Left renal cortex interstitium (tissue), 4 donors: Measurements from ENCODE around the gene CEND1. TPM values are rescaled to one million over a fixed set of nuclear protein-coding genes. Genes with fewer than 3 reads are reported as not detected.
A peak's percentile ranks its signal among the peaks of the same experiment; 100 is the strongest.

Experiments used
- DNase-seq, 4 donors: peaks; one replicate each; pipeline ENCODE4 v3.0.0-alpha.2; 2013; ENCODE audit warnings: low read depth in 4 of 4, low spot score in 2 of 4, missing footprints in 1 of 4
- polyA plus RNA-seq, 4 donors: library from polyadenylated mRNA; unstranded; fragments of 120-200 nt; gene quantifications; one replicate each; pipeline ENCODE4 v1.2.1, GENCODE V29; 2013; ENCODE audit not compliant: insufficient read length in 4 of 4

Gene CEND1
- polyA plus RNA-seq, 4 donors = 0.28 to 1.3 (median 0.99) TPM

DNA sequence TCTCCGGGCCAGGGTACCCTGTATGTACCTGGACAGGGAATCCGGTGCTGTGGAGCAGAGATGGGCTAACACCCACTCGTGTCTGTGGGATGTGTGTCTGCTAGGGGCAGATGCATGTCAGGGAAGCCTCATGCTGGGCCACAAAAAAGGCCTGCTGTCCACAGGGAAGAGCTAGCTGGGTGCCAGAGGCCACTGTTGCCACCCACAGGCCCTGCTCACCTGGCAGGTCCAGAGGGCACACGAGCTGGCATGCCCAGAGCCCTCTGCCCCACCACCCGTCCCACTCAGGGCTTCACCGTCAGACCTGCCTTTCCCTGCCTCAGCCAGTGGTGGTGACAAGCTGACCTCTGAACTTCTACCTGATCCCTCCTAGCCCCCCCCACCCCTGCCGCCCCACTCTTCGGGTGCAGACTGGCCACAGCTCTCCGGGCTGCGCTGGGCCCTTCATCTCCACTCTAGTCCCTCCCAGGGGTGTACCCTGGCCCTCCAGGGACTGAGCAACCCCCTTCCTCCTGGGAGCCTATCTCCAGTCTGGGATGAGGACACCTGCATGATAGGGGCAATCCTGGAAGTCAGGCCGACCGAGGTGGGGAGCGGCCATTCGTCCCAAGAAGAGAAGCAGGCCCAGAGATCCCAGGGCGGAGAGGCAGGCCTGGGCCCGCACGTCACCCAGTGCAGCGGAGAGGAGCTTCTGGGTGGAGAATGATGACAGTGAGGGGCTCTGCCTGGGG is 6.8 kb upstream of the CEND1 start:
- no peak for DNase-seq

DNA sequence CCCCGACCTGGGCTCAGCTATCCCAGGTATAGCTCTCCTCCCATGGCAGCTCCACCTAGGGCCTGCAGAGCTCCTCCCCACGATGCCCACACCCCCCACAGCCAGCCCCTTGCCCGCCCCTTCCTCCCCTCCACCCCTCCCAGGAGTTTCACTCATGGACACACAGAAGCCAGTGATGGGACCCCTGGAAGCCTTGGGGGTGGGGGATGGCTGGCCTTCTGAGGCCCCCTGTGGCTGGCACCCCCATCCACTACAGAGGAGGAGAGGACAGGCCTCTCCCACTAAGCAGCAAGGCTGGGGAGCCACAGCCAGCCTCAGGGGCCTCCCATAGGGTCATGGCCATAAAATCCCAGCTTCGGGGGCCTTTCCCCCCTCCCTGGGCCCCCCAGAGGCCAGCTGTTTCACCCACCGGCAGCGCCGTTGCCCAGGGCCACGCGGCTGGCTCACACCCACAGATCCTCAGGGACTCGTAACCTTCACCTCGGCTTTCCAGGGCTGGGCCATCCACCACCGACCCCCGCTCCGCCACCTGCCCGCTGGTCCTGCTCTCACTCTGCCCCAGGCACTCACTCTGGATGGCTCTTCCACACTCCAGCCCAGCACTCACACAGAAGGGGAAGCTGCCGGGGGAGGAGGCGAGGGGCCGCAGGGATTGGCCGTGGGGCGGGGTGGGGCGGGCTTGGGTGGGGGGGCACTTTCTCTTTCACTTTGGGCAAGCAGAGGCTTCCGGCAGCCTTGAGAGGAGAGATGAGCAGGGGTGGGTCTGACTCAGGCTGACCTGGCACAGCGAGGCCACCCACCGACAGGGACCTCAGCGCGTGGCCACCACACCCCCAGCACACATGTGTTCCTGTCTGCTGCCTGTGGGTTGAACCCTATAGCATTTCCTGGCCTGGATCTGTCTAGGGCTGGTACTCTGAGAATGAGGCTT is 6.0 kb upstream of the CEND1 start:
- no peak for DNase-seq

DNA sequence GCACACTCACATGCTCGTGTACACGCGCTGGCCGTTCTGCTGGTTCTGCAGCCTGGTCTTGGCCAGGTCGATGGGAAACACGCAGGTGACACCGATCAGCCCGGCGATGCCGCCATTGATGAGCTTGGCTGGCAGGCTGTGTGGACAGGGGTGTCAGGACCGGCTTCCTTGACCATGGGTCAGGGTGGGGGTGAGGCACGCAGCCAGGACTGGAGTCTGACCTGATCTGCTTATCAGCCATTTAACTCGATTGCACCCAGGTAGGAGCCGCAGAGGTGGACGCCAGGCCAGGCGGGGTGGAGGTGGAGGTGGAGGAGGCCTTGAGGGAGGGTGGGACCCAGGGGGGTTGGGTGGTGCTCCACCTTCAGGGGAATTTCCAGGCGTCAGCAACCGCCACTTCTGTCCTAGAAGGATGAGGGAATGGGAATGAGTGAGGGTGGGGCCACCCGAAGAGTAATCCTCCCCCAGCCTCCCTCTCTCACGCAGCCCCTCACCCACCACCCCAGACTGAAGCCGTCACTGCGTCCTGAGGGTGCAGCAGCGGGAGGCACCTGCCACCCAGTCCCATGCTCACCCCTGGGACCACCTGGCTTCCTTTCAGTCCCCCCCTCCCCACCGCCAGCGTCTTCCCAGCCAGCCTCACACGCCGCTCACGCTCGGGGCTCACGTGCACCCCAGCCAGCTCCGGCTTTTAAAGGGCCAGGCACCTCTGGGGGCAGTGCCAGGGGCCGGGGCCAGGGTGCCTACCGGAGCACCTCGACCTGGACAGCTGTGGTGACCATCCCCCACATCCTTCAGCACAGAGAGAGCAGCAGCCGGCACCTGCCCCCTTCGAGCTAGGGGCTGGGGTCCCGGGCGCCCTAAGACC is 5.1 kb upstream of the CEND1 start:
- no peak for DNase-seq

GRCh38 chr11:794013-794765 is 4.3 kb upstream of the CEND1 start:
- DNase-seq = no peak

- DNase-seq = no peak
Observed at GRCh38 chr11:793556-793955, 3.7 kb upstream of the CEND1 start.

- DNase-seq = no peak
Observed at GRCh38 chr11:792873-793272, 3.0 kb upstream of the CEND1 start.

DNA sequence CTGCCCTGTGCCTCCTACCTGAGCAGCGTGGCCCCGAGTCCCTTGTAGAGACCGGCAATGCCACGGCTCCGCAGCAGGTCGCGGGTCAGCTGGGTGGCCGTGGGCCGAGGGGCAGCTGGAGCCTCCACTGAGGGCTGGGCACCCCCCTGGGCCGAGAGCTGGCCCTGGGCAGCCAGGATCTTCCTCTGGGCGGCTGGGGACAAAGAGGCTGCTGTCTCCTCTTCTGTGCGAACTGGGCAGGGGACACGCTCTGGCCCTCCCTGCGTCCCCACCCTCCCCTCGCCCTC is 2.6 kb upstream of the CEND1 start:
- no peak for DNase-seq

GRCh38 chr11:791658-792534 is 2.0 kb upstream of the CEND1 start:
- no peak for DNase-seq

GRCh38 chr11:790721-791564 is 1.1 kb upstream of the CEND1 start:
- DNase-seq = no peak

DNA sequence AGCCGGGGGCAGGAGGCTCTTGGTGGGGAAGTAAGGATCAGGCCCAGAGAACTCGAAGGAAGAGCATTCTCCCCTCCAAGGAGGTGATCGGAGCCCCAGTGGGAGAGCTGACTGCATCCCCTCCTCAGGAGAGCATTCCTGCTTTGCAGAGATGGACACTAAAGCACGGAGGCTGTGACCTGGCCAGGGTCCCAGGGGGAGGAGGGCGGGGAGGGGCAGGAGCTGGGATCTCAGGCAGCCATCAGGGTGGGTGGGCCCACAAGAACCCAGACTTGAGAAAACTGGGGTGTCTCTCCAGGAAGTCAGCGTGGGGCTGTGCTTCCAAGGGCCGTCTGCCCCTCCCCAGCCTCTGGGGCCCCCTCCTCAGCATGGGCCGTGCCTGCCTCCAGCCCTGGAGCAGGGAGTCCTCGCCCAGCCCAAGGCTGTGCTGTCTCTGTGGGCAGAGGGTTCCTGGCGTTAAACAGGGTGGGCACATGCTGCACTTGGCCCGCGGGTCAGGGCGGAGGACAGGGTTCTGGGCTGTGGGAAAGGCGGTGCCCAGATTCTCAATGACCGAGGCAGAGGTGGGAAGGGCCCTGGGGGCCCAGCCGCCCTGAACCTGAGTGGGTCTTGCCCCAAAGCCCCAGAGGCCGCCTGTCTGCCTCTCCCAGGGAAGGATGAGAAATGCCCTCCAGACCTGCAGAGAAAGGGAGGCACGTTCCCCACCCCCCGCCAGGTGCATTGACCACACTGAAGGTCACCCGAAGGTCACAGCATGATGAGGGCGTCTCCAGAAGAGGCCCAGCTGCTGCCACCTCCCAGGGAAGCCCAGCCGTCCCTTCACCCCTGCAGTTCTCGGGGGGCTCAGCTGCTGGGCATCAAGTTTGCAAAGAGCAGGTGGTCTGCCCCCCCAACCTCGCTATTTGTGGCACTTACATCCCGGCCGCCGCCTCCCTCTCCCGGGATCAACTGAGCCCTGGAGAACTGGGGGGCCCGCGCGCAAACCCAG is 643 bp downstream of the CEND1 start:
- no peak for DNase-seq

DNA sequence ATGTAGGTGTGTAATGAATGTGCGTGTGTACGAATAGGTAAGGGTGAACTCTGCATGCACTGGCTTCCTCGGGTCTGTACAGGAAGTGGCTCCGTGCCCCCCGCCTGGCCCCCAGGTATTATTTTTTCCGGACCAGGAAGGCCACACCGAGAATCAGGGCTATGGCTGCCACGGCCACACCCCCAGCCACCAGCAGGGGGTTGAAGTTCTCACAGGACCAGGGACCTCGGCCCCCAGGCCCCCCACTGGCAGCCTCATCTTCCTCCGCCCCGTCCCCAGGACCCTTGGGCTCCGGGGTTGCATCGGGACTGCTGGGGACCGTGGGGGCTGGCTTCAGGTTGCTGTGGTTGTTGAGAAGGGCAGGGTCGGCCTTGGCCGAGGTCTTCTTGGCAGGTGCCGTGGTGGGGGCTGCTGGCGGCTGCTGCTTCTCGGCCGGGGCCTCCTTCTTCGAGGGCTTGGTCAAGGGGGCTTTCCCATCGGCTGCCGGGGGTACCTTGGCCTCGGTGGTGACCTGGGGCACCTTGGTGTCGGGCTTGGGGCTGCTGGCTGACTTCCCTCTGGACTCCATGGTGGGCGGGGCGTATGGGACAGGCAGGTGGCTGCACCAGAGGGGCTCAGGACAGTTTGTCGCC is 1.8 kb downstream of the CEND1 start:
- no peak for DNase-seq

- no peak for DNase-seq
Observed at GRCh38 chr11:787084-787675, 2.7 kb downstream of the CEND1 start.

- no peak for DNase-seq
Observed at GRCh38 chr11:786235-787083, 3.4 kb downstream of the CEND1 start.

GRCh38 chr11:783581-784015 is 6.3 kb downstream of the CEND1 start:
- peak in 2 of 4 donors; percentile 59 to 67 for DNase-seq
